RKO (cell line): ENCODE measurements around the gene TEX14.
"Not testable (repeated sequence)": the region's sequence is repeated elsewhere in the genome, so short reads cannot be mapped to it uniquely, and the experiment has no call there.

Experiments
- DNase-seq: peaks from one replicate; pipeline ENCODE4 v3.0.0-alpha.2; 2016; ENCODE audit warnings: low spot score

The TEX14 gene

GRCh38 chr17:58686980-58687379 is 4.9 kb downstream of the TEX14 start:
- no peak for DNase-seq

GRCh38 chr17:58684462-58684861 is 7.4 kb downstream of the TEX14 start:
- DNase-seq = not testable (repeated sequence)

DNA sequence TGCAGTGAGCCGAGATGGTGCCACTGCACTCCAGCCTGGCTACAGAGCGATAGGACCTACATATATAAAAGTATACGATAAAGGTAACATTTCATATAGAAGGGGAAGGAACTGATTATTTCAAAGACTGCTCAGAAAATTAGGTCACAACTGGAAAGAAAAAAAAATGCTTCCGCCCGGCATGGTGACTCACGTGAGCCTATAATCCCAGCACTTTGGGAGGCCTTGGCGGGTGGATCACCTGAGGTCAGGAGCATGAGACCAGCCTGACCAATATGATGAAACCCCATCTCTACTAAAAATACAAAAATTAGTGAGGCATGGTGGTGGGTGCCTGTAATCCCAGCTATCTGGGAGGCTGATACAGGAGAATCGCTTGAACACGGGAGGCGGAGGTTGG is 7.8 kb downstream of the TEX14 start:
- DNase-seq = peak; percentile 45

- DNase-seq = no peak
Measured at GRCh38 chr17:58680038-58680369, 11.8 kb downstream of the TEX14 start.

GRCh38 chr17:58679263-58680037 is 12.4 kb downstream of the TEX14 start:
- peak; percentile 96 for DNase-seq

DNA sequence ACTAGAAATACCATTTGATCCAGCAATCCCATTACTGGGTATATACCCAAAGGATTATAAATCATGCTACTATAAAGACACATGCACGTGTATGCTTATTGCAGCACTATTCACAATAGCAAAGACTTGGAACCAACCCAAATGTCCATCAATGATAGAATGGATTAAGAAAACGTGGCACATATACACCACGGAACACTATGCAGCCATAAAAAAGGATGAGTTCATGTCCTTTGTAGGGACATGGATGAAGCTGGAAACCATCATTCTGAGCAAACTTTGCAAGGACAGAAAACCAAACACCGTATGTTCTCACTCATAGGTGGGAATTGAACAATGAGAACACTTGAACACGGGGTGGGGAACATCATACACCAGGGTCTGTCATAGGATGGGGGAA is 13.6 kb downstream of the TEX14 start:
- DNase-seq = not testable (repeated sequence)

DNA sequence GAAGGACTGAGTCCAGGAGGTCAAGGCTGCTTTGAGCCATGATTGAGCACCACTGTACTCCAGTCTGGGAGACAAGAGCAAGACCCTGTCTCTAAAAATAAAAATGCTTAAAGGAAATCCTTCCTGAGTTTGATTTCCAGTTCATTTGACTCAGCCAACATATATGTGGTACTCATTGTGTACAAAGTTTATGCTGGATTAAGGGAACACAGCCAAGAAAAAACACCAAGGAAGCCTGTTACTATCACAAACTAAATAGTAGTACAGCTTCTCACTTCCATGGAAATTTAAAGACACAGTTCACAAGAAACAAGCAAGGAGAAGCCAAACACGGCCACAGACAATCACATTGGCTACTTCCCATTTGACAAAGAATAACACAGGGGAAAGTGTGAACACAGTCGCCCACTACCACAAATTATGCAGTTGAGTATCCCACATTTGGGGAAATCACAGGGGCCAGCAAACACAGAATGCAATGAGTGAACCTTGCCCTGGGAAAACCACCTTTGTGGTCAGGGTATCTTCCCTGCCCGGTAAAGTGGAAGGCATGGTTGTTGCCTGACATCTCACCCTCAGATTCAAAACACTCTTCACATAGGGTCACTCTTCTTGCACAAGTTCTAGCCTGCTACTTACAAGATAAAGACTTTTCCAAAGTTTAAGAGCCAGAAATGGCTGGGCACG is 14.5 kb downstream of the TEX14 start:
- DNase-seq = no peak

DNA sequence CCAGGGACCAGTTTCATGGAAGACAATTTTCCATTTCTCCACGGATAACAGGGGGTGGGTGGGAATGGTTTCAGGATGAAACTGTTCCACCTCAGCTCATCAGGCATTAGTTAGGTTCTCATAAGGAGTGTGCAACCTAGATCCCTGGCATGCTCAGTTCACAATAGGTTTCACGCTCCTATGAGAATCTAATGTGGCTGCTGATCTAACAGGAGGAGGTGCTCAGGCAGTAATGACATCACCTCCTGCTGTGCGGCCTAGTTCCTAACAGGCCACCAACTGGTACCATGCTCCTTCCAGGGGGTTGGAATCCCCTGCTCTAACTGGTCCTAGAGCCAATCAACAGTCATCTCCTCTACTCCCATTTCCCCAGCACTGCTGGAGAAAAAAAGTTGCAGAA is 19.9 kb downstream of the TEX14 start:
- no peak for DNase-seq

DNA sequence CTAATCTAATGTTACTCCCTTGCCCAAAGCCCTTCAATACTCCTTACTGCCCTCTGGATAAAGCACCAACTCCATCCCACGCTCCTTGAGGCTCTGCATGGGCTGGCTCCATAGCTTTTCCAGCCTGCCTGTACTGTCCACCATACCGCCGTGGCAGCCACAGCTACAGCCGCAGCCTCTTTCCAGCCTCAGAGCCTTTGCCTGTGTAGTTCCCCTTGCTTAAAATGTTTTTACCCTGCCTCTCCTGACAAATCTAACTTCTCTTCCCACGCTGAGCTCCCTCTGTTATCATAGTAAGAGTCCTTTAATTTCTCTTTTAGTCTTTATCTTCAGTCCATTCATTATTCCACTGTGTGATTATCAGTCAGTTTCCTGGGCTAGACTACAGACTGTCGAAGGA is 22.0 kb downstream of the TEX14 start:
- DNase-seq = no peak

DNA sequence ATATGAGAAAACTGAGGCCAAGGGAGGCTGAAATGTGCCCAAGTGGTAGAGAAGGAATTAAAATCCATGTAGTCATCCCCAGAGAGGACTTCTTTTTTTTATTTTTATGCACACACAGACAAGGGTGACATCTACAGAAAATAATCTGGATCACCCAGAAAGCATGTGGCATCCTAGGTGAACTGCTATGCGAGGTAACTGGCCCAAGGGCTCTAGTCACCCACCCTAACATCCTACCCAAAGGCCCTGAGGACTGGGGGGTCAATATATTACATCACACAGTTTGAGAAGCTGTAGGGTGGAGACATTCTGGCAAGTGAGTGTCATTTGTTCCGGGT is 23.3 kb downstream of the TEX14 start:
- DNase-seq = no peak

GRCh38 chr17:58667934-58668597 is 23.8 kb downstream of the TEX14 start:
- peak; percentile 32 for DNase-seq

GRCh38 chr17:58666858-58667267 is 25.0 kb downstream of the TEX14 start:
- DNase-seq = no peak

- DNase-seq = no peak
Measured at GRCh38 chr17:58665946-58666857, 25.6 kb downstream of the TEX14 start.

DNA sequence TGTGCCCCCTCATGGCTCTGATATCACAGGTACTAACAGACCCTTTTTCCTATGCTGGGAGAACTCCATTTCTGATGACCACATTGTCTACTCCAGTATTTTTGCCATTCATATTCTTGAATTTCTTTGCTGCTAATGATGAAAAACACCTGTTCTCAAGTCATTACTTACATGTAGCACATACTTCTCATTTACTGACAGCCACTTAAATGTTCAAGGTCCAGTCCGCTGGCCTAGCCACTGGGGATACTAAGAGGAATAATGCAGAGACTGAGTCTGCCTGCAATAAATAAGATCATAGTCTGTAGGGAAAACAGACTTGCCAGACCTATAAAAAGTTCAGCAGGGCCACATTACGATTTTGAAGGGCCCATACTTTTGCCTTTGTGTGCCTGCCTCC is 27.5 kb downstream of the TEX14 start:
- no peak for DNase-seq

GRCh38 chr17:58661499-58661898 is 30.3 kb downstream of the TEX14 start:
- no peak for DNase-seq

DNA sequence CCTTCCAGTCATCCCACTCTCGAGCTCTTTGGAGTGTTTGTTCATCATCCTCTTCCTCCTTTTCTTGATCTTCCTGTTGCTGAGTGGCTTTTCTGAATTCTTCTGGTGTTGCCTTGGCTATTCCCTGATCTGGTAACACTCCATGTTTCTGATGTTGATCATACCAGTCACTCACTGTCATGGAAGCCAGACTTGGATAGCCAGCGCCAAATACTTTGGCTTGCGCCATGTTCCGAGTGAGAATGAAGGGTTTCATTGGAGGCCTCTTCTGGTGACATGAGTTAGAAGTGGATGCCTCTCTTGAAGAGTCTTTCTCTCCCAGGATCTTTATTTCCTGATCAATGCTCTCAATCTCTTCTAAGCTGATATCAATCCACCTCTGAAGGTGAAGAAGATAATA is 31.2 kb downstream of the TEX14 start:
- DNase-seq = no peak

- not testable (repeated sequence) for DNase-seq
Measured at GRCh38 chr17:58659714-58660084, 32.1 kb downstream of the TEX14 start.

GRCh38 chr17:58658804-58659713 is 32.8 kb downstream of the TEX14 start:
- peak; percentile 92 for DNase-seq

DNA sequence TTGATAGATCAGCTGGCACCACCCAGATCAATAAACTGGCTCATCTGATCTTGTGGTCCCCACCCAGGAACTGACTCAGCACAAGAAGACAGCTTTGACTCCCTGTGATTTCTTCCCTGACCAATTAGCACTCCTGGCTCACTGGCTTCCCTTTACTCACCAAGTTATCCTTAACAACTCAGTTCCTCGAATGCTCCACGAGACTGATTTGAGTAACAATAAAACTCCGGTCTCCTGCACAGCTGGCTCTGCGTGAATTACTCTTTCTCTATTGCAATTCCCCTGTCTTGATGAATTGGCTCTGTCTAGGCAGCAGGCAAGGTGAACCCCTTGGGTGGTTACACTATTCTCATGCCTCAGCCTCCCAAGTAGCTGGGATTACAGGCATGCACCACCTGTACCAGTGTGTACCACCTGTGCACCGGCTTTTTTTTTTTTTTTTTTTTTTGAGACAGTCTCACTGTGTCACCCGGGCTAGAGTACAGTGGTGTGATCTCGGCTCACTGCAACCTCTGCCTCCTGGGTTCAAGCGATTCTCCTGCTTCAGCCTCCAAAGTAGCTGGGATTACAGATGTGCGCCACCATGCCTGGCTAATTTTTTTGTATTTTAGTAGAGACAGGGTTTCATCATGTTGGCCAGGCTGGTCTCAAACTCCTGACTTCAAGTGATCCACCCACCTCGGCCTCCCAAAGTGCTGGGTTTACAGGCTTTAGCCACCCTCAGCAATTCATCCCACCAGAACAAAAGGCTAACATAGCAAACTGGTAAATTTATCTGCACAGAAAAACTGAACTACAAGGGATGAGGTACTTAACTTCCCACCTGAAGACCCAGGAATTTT is 33.7 kb downstream of the TEX14 start:
- DNase-seq = peak; percentile 79

GRCh38 chr17:58648236-58648635 is 43.6 kb downstream of the TEX14 start:
- no peak for DNase-seq
